22Rv1 (cell line): ENCODE data around the gene SETBP1.

Experiments used
- H3K27ac ChIP-seq: fragments of 450-650 bp; 2 replicates; pipeline ENCODE4 v1.5.1; 2017
- ZFX ChIP-seq: fragments of 450-650 bp; IDR thresholded peaks from 2 replicates; pipeline ENCODE4 v1.6.1; 2017; ENCODE audit warnings: antibody characterized with exemption, borderline replicate concordance
- TF ChIP-seq, protein P1 (sequence below): fragments of 450-650 bp; IDR thresholded peaks from 2 replicates; pipeline ENCODE4 v1.5.1; 2017; ENCODE audit warnings: mild to moderate bottlenecking

SETBP1 gene

DNA sequence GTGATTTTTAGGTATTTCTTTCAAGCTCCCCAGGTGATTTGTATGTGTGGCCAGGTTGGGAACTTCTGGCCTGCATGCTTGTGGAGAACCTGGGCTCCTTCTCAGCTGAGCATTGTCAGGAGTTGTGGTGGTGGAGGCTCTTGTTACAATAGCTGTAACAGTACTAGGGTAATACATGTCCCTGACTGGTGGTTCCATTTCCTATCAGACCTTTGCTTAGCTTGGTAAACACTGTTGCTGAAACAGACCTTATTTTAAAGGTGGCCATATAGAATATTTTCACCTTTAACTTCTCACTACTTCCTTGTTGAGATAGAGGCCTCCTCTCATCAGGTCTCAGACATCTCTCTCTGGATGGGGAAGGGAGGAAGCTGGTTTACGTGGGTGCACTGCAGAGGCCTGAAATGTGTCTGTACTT is 79.2 kb downstream of the SETBP1 start:
- no peak for TF ChIP-seq ZFX
- TF ChIP-seq, protein P1, sequence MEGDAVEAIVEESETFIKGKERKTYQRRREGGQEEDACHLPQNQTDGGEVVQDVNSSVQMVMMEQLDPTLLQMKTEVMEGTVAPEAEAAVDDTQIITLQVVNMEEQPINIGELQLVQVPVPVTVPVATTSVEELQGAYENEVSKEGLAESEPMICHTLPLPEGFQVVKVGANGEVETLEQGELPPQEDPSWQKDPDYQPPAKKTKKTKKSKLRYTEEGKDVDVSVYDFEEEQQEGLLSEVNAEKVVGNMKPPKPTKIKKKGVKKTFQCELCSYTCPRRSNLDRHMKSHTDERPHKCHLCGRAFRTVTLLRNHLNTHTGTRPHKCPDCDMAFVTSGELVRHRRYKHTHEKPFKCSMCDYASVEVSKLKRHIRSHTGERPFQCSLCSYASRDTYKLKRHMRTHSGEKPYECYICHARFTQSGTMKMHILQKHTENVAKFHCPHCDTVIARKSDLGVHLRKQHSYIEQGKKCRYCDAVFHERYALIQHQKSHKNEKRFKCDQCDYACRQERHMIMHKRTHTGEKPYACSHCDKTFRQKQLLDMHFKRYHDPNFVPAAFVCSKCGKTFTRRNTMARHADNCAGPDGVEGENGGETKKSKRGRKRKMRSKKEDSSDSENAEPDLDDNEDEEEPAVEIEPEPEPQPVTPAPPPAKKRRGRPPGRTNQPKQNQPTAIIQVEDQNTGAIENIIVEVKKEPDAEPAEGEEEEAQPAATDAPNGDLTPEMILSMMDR: no peak
- H3K27ac ChIP-seq: no peak overlapping the region

DNA sequence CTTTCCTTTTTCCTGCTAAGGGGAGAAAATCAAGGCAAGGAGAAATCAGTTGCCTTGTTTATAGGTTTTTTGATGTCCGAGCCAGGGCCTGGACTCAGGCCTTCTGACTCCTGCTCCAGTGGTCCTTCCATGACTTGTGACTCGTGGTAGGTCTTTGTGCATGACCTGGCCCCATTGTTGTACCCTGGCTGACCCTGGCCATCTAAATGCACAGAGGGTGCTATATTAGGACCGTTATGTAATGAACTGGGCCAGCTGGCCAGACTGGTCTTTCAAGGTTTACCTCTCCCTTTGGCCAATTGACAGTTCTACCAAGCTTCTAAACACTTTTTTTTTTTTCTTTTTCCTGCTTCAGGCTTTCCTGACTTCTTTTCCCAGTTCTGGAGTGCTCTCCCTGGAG is 81.1 kb downstream of the SETBP1 start:
- TF ChIP-seq, protein P1: no peak
- TF ChIP-seq ZFX: no peak
- H3K27ac ChIP-seq: no peak overlapping the region; the same call in 1 of the 2 replicates

DNA sequence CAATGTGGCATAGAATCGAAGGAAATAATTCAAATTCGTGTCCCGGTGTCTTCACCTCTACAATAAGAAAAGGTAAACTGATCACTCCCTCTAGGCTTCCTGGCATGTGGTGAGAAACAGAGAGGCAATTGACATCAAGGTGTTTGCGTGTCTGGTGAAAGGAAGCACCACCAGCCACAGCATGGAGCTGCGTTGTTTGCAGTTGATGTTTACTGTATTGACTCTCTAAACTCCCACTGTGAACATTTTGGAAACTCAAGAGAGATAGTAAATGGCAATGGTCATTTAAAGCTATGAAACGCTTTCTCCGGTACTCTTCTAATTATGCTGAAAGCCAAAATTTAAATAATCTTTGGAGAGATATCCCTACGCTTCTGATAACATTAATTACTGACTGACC is 82.6 kb downstream of the SETBP1 start:
- H3K27ac ChIP-seq: no peak overlapping the region

DNA sequence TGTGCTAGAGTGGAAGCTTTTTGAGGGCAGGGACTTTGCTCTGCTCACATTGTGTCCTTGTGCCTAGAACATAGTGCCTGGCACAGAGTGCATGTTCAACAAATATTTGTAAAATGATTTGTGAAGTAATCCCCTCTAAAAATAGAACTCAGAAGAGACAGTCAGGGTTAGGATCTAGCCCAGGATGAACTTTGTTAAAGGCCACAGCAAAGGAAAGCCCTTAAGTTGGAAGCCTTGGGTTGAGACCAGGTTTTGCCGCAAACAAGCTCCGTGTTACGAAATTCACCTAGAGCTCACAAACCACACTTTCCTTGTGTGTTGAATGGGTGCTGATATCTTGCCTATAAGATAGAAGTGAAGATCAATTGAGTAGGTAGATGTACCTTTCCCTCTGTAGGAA is 84.2 kb downstream of the SETBP1 start:
- no peak for TF ChIP-seq ZFX
- TF ChIP-seq, protein P1: no peak
- no peak overlapping the region for H3K27ac ChIP-seq

More for the DNA sequence above, 82.6 kb downstream of the SETBP1 start:
- TF ChIP-seq, protein P1: no peak
- no peak for TF ChIP-seq ZFX

DNA sequence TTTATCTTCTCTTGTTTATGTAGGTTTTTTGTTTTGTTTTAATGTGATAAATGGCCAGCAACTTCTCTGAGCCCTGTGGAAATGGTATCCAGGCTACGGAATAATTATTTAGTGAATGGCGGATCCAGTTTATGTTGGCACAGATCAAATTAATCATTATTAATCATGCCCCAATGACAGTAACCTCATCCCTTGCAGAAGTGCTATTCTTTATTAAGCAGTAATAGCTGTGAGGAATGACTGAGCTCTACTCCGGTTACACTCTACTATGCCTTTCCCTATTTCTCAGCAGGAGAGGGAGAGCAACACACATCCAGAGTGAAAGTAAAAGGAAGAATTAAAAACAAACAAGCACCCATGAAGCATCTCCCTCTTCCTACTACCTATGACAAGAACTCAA is 84.8 kb downstream of the SETBP1 start:
- TF ChIP-seq, protein P1: no peak
- TF ChIP-seq ZFX: no peak

DNA sequence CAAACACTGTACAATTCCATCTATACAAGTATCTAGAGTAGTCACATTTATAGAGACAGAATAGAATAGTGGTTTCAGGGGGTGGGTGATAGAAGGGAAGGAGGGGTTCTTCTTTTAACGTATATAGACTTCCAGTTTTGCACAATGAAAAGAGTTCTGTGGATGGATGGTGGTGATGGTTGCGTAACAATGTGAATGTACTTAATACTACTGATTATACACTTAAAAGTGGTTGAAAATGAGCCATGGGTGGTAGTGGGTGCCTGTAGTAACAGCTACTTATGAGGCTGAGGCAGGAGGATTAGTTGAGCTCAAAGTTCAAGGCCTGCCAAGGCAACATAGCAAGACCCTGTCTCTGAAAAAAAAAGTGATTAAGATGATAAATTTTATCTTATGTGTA is 85.8 kb downstream of the SETBP1 start:
- TF ChIP-seq ZFX: no peak
- TF ChIP-seq, protein P1: no peak
- H3K27ac ChIP-seq: no peak overlapping the region

More for the DNA sequence above, 84.8 kb downstream of the SETBP1 start:
- no peak overlapping the region for H3K27ac ChIP-seq

DNA sequence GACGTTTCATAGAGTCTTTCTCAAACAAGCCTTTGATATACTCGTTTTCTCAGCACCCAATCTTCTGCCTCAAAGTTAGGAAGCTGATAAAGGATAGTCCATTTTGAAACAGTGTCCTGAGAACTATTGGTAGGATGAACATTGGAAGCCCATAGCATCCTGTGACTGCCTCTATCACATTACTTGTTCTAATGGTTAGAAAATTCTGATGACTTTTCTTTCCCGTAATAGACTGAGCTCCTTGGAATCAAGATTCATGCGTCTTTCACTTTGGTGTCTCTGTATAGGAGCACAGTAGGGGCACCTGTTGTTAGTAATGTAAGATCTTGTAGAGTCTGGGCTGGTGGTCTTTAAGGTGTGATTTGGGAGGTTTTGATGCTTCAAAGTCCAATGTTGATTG is 87.1 kb downstream of the SETBP1 start:
- TF ChIP-seq ZFX: no peak
- TF ChIP-seq, protein P1: no peak
- no peak overlapping the region for H3K27ac ChIP-seq
